ENCODE data around the gene TMEM116.
"Not testable (repeated sequence)": the region's sequence is repeated elsewhere in the genome, so short reads cannot be mapped to it uniquely, and the experiment has no call there.

TMEM116 gene

DNA sequence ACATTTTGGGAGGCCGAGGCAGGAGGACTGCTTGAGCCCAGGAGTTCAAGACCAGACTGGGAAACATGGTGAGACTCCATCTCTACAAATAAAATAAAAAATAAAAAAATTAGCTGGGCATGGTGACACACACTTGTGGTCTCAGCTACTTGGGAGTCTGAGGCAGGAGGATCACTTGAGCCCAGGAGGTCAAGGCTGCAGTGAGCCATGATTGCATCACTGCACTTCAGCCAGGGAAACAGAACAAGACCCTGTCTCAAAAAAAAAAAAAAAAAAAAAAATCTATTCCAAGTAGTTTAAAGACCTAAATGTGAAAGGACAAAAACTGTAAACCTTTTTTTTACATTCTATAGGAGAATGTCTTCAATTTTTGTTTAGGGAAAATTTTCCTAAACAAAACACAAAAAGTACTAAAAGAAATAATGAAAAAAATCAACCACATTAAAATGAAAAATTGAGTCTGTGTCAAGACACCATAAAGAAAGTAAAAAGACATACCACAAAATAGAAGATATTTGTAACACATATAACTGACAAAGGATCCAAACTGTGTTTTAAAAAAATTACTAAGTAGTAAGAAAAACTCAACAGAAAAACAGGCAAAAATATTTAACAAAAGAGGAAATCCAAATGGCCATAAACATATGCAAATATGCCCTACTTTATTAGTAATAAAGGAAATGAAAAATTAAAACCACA lies 17.0 kb downstream of the TMEM116 start:
- H3K9me3 ChIP-seq (ENCODE audit: control insufficient read depth, insufficient read depth, low read length), result no peaks in the 10 kb centered on the region
- no peaks in the 10 kb centered on the region for H3K4me1 ChIP-seq (ENCODE audit: control insufficient read depth, insufficient read depth, low read length)
- H3K27me3 ChIP-seq (ENCODE audit: control insufficient read depth, insufficient read depth, low read length), result no peaks in the 10 kb centered on the region
- whole genome bisulfite sequencing (ENCODE audit: insufficient coverage, insufficient read length), result no CpG with 5 or more reads among the region's 1 CpG
- no peak overlapping the region for H3K4me3 ChIP-seq (ENCODE audit: low read length)
- DNase-seq (ENCODE audit: low read depth, low spot score), result no peak
- H3K27ac ChIP-seq (ENCODE audit: low read length), result no peak overlapping the region
- no peaks in the 10 kb centered on the region for H3K36me3 ChIP-seq (ENCODE audit: control insufficient read depth, insufficient read depth, low read length)

DNA sequence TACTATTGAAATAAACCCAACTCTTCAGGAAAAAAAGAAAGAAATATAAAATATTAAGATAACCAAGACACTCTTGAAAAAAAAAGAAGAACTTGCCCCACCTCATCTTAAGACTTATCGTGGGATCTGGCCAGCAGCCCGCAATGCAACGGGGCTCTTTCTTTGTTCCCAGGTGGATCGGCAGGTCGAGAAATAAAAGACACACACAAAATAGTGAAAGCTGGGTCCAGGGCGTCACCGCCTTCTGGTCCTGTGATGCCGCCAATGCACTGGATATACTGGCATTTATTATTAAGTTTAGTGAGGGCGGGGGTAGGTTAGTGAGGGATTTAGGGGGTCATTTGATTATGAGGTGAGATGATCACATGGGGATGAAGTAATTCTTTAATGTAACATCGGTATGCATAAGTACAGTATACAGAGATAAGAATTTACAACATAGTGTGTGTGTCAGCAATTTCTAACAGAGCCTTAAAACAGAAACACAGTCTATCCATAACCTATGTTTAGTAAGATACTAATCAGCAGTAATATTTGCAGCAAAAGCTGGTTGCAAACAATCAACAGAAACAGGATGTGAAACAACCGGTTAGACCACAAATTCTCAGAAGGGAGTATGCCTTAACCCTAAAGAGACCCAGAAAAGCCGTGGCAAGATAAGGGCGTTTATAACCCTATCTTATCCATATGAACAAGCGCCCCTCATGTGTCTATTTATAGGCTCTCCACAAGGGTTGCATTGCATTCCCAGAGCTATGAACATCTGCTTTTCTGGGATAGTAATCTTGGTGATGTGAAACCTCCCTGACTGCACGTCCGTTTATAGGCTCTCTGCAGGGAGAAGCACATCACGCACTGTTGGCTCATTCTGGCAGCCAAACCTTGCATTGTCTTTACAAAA lies 18.5 kb downstream of the TMEM116 start:
- not testable (repeated sequence) for H3K27ac ChIP-seq (ENCODE audit: low read length); H3K4me1 ChIP-seq (ENCODE audit: control insufficient read depth, insufficient read depth, low read length); H3K36me3 ChIP-seq (ENCODE audit: control insufficient read depth, insufficient read depth, low read length); H3K27me3 ChIP-seq (ENCODE audit: control insufficient read depth, insufficient read depth, low read length); H3K9me3 ChIP-seq (ENCODE audit: control insufficient read depth, insufficient read depth, low read length); H3K4me3 ChIP-seq (ENCODE audit: low read length); DNase-seq (ENCODE audit: low read depth, low spot score)
- no CpG with 5 or more reads among the region's 17 CpGs for WGBS (ENCODE audit: insufficient coverage, insufficient read length)

DNA sequence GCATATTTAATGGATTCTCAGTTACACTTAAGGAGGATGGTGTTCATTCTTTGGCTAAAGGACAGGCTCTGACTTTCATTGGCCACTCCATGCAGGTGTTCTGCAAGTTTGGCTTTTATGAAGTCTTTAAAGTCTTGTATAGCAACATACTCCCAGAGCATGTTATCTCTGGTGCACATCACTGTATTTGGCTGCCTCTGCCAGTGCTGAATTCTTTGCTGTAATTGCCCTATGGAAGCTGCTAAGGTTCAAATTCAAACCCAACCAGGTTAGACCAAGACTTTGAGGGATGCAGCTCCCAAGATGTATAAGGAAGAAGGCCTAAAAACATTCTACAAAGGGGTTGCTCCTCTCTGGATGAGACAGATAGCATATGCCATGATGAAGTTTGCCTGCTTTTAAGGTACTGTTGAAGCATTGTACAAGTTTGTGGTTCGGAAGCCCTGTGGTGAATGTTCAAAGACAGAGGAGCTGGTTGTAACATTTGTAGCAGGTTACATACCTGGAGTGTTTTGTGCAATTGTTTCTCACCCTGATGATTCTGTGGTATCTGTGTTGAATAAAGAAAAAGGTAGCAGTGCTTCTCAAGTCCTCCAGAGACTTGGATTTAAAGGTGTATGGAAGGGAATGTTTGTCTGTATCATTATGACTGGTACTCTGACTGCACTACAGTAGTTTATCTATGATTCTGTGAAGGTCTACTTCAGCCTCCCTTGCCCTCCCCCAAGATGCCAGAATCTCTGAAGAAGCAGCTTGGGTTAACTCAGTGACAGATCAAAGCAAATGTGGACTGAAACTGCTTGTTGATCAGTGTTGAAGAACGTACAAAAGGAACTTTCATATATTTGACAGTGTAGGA lies 19.4 kb downstream of the TMEM116 start:
- DNase-seq (ENCODE audit: low read depth, low spot score), result no peak
- Histone ChIP-seq H3K4me3 (ENCODE audit: low read length) (no peak overlapping the region), H3K36me3 (ENCODE audit: control insufficient read depth, insufficient read depth, low read length) (no peaks in the 10 kb centered on the region), H3K27me3 (ENCODE audit: control insufficient read depth, insufficient read depth, low read length) (no peaks in the 10 kb centered on the region), H3K9me3 (ENCODE audit: control insufficient read depth, insufficient read depth, low read length) (no peaks in the 10 kb centered on the region), H3K27ac (ENCODE audit: low read length) (no peak overlapping the region), H3K4me1 (ENCODE audit: control insufficient read depth, insufficient read depth, low read length) (no peaks in the 10 kb centered on the region)
- no CpG with 5 or more reads among the region's 2 CpGs for WGBS (ENCODE audit: insufficient coverage, insufficient read length)

DNA sequence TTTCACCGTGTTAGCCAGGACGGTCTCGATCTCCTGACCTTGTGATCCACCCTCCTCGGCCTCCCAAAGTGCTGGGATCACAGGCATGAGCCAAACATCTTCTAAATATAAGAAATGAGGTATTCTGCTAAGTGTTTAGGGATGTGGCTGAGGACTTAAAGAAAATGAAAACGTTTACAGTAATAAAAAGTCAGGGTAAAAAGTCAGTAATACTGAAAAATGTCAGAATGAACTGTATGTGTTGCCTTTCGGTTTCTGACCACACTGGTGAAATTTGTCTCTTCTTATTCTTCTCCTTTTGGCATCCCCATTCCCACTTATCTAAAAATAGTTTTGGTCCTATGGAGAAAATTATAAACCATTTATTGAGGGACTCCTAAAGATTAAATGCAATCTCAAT lies 20.5 kb downstream of the TMEM116 start:
- WGBS (ENCODE audit: insufficient coverage, insufficient read length), result no CpG with 5 or more reads among the region's 6 CpGs
- Histone ChIP-seq H3K4me1 (ENCODE audit: control insufficient read depth, insufficient read depth, low read length) (no peaks in the 10 kb centered on the region), H3K36me3 (ENCODE audit: control insufficient read depth, insufficient read depth, low read length) (no peaks in the 10 kb centered on the region), H3K9me3 (ENCODE audit: control insufficient read depth, insufficient read depth, low read length) (no peaks in the 10 kb centered on the region), H3K4me3 (ENCODE audit: low read length) (no peak overlapping the region), H3K27ac (ENCODE audit: low read length) (no peak overlapping the region), H3K27me3 (ENCODE audit: control insufficient read depth, insufficient read depth, low read length) (no peaks in the 10 kb centered on the region)
- no peak for DNase-seq (ENCODE audit: low read depth, low spot score)

DNA sequence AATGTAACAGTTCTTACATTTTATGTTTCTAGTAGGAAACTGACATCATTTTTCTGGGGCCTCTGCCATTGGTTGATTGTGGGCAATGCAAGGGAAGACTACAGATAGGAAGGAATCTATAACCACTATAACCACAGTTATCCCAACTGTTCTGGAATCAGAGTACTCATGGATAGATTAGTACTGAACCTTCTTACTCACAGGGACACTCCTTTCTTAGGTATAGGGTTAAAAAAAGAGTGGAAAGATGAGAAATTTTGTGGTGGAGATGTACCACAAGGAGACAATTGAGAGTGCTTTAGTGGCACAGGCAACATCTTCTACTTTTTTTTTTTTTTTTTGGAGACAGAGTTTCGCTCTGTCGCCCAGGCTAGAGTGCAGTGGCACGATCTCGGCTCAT lies 21.0 kb downstream of the TMEM116 start:
- WGBS (ENCODE audit: insufficient coverage, insufficient read length), result no CpG with 5 or more reads among the region's 4 CpGs
- Histone ChIP-seq H3K27me3 (ENCODE audit: control insufficient read depth, insufficient read depth, low read length) (no peaks in the 10 kb centered on the region), H3K27ac (ENCODE audit: low read length) (no peak overlapping the region), H3K4me1 (ENCODE audit: control insufficient read depth, insufficient read depth, low read length) (no peaks in the 10 kb centered on the region), H3K4me3 (ENCODE audit: low read length) (no peak overlapping the region), H3K36me3 (ENCODE audit: control insufficient read depth, insufficient read depth, low read length) (no peaks in the 10 kb centered on the region), H3K9me3 (ENCODE audit: control insufficient read depth, insufficient read depth, low read length) (no peaks in the 10 kb centered on the region)
- no peak for DNase-seq (ENCODE audit: low read depth, low spot score)

DNA sequence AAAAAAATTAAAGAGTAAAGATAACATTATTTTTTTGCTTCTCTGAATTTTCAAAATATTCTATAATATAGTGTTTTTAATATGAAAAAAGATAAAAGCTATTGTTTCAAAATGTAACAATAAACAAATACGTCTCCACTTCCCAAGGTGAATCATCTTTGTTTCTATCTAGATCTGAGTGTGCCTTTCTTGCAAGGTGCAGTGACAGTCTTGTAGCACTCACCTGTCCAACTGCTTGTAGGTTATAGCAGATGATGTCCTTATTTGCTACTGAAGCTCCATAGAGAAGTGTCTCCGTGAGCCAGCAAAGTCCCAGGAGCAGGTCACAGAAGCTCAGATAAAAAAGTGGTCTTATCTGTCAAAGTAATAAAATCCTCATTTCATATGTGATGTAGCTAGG lies 21.4 kb downstream of the TMEM116 start:
- no CpG with 5 or more reads among the region's 2 CpGs for WGBS (ENCODE audit: insufficient coverage, insufficient read length)
- H3K4me1 ChIP-seq (ENCODE audit: control insufficient read depth, insufficient read depth, low read length), result no peaks in the 10 kb centered on the region
- H3K27me3 ChIP-seq (ENCODE audit: control insufficient read depth, insufficient read depth, low read length), result no peaks in the 10 kb centered on the region
- no peak overlapping the region for H3K4me3 ChIP-seq (ENCODE audit: low read length)
- no peak overlapping the region for H3K27ac ChIP-seq (ENCODE audit: low read length)
- no peaks in the 10 kb centered on the region for H3K9me3 ChIP-seq (ENCODE audit: control insufficient read depth, insufficient read depth, low read length)
- no peak for DNase-seq (ENCODE audit: low read depth, low spot score)
- H3K36me3 ChIP-seq (ENCODE audit: control insufficient read depth, insufficient read depth, low read length), result no peaks in the 10 kb centered on the region

DNA sequence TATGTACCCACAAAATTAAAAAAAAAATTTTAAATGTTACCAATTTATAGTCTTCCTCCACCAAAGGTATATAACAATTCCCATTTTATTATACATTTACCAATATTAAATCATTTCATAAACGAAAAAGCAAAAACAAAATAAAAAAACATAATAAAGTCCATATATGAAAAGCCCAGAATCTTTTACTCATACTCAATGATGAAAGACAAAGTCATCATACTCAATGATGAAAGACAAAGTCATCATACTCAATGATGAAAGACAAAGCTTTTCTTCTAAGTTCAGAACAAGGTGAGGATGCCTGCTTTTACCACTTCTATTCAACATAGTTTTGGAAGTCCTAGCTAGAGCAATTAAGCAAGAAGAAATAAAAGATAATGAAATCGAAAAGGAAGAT lies 28.1 kb downstream of the TMEM116 start:
- Histone ChIP-seq H3K27me3 (ENCODE audit: control insufficient read depth, insufficient read depth, low read length) (no peaks in the 10 kb centered on the region), H3K36me3 (ENCODE audit: control insufficient read depth, insufficient read depth, low read length) (no peaks in the 10 kb centered on the region), H3K4me3 (ENCODE audit: low read length) (no peak overlapping the region), H3K27ac (ENCODE audit: low read length) (no peak overlapping the region), H3K4me1 (ENCODE audit: control insufficient read depth, insufficient read depth, low read length) (no peaks in the 10 kb centered on the region), H3K9me3 (ENCODE audit: control insufficient read depth, insufficient read depth, low read length) (no peaks in the 10 kb centered on the region)
- 100% methylated on average over 1 of the region's 2 CpGs for WGBS (ENCODE audit: insufficient coverage, insufficient read length)
- DNase-seq (ENCODE audit: low read depth, low spot score), result no peak

DNA sequence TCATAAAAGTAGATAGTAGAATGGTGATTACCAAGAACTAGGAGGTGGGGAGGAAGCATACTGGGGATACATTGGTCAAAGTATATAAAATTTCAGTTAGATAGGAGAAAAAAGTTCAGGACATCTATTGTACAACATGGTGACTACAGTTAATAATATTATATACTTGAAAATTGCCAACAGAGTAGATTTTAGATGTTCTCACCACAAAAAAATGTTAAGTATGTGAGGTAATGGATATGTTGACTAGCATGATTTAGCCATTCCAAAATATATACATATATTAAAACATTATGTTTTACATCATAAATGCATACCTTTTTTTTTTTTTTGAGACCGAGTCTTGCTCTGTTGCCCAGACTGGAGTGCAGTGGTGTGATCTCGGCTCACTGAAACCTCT lies 31.0 kb downstream of the TMEM116 start:
- H3K27me3 ChIP-seq (ENCODE audit: control insufficient read depth, insufficient read depth, low read length), result no peaks in the 10 kb centered on the region
- no peak for DNase-seq (ENCODE audit: low read depth, low spot score)
- H3K27ac ChIP-seq (ENCODE audit: low read length), result no peak overlapping the region
- H3K4me1 ChIP-seq (ENCODE audit: control insufficient read depth, insufficient read depth, low read length), result no peaks in the 10 kb centered on the region
- H3K4me3 ChIP-seq (ENCODE audit: low read length), result no peak overlapping the region
- WGBS (ENCODE audit: insufficient coverage, insufficient read length), result no CpG with 5 or more reads among the region's 2 CpGs
- H3K9me3 ChIP-seq (ENCODE audit: control insufficient read depth, insufficient read depth, low read length), result no peaks in the 10 kb centered on the region
- no peaks in the 10 kb centered on the region for H3K36me3 ChIP-seq (ENCODE audit: control insufficient read depth, insufficient read depth, low read length)

DNA sequence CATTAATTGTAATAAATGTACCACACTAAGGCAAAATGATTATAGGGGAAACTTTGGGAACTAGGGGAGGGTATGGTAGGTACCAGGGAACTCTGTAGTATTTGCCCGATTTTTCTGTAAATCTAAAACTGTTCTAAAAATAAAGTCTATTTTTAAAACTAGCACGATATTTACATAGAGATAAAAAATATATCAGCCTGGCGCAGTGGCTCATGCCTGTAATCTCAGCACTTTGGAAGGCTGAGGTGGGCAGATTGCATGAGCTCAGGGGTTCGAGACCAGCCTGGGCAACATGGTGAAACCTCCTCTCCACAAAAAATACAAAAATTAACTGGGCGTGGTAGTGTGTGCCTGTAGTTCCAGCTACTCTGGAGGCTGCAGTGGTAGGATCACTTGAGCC lies 32.4 kb downstream of the TMEM116 start:
- DNase-seq (ENCODE audit: low read depth, low spot score), result no peak
- no CpG with 5 or more reads among the region's 5 CpGs for WGBS (ENCODE audit: insufficient coverage, insufficient read length)
- H3K27ac ChIP-seq (ENCODE audit: low read length), result no peak overlapping the region
- H3K27me3 ChIP-seq (ENCODE audit: control insufficient read depth, insufficient read depth, low read length), result no peaks in the 10 kb centered on the region
- H3K36me3 ChIP-seq (ENCODE audit: control insufficient read depth, insufficient read depth, low read length), result no peaks in the 10 kb centered on the region
- H3K9me3 ChIP-seq (ENCODE audit: control insufficient read depth, insufficient read depth, low read length), result no peaks in the 10 kb centered on the region
- H3K4me3 ChIP-seq (ENCODE audit: low read length), result no peak overlapping the region
- no peaks in the 10 kb centered on the region for H3K4me1 ChIP-seq (ENCODE audit: control insufficient read depth, insufficient read depth, low read length)

DNA sequence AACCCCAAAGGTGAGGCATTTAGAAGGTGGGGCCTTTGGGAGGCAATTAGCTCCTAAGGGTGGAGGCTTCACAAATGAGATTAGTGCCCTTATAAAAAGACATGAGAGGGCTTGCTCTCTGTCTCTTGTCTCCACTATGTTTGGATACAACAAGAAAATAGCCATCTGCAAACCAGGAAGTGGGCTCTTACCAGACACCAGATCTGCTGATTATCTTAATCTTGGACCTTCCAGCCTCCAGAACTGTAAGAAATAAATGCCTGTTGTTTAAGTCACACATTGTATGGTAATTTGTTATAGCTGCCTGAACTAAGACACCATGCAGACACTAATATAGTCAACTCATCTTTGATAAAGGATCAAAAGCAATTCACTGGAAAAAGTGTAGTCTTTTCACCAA lies 34.4 kb downstream of the TMEM116 start:
- H3K27ac ChIP-seq (ENCODE audit: low read length), result no peak overlapping the region
- no peaks in the 10 kb centered on the region for H3K4me1 ChIP-seq (ENCODE audit: control insufficient read depth, insufficient read depth, low read length)
- no peaks in the 10 kb centered on the region for H3K36me3 ChIP-seq (ENCODE audit: control insufficient read depth, insufficient read depth, low read length)
- no peaks in the 10 kb centered on the region for H3K27me3 ChIP-seq (ENCODE audit: control insufficient read depth, insufficient read depth, low read length)
- no peak overlapping the region for H3K4me3 ChIP-seq (ENCODE audit: low read length)
- DNase-seq (ENCODE audit: low read depth, low spot score), result no peak
- no peaks in the 10 kb centered on the region for H3K9me3 ChIP-seq (ENCODE audit: control insufficient read depth, insufficient read depth, low read length)

Measured in iPS DF 6.9 (cell line).